ENCODE measurements around the gene LRRN2.

GRCh38 chr1:204684571-204685235, 835 bp downstream of the LRRN2 start:
- no peak for TF ChIP-seq SNAI2 (CRISPR knock-in tag; IDR thresholded peaks at IDR 0.05)
- no peak for TF ChIP-seq ZFP3 (CRISPR knock-in tag; IDR thresholded peaks at IDR 0.05)
- no peak for TF ChIP-seq ISL1 (CRISPR knock-in tag; IDR thresholded peaks at IDR 0.05)
- no peak for TF ChIP-seq TSHZ2 (CRISPR knock-in tag; IDR thresholded peaks at IDR 0.05)
- no peak for TF ChIP-seq PATZ1 (CRISPR knock-in tag; IDR thresholded peaks at IDR 0.05; ENCODE audit: borderline replicate concordance)
- no peak for TF ChIP-seq CSDC2 (CRISPR knock-in tag; IDR thresholded peaks at IDR 0.05)
- no peak for TF ChIP-seq OSR1 (CRISPR knock-in tag; IDR thresholded peaks at IDR 0.05)
- no peak for TF ChIP-seq CSRNP3 (CRISPR knock-in tag; IDR thresholded peaks at IDR 0.05)
- no peak for TF ChIP-seq ZFP30 (CRISPR knock-in tag; IDR thresholded peaks at IDR 0.05)
- no peak for TF ChIP-seq BACH2 (CRISPR knock-in tag; IDR thresholded peaks at IDR 0.05; ENCODE audit: borderline replicate concordance)
- no peak for TF ChIP-seq ESRRG (CRISPR knock-in tag; IDR thresholded peaks at IDR 0.05)

Data from SK-N-SH treated with all-trans-retinoic acid at 6 μM for 48 hours (cell line).